Keratinocyte (primary cell): Measurements from ENCODE around the gene G3BP2.

Experiments
- CTCF ChIP-seq, 3 experiments: IDR thresholded peaks in 1 of 3; conservative IDR thresholded peaks in 1 of 3; optimal IDR thresholded peaks in 1 of 3; 2 replicates in 2 of 3; 3 replicates in 1 of 3; pipeline versions ENCODE3 to v1.5.1; 2011; ENCODE audit warnings: low read length in 3 of 3, mild to moderate bottlenecking in 3 of 3, moderate library complexity in 2 of 3, control low read depth in 1 of 3, inconsistent platforms in 1 of 3; ENCODE audit not compliant: insufficient read depth in 2 of 3; ENCODE audit errors: extremely low read depth in 1 of 3
- EZH2 ChIP-seq: IDR thresholded peaks from one replicate; pipeline ENCODE4 v1.6.1; 2012; ENCODE audit warnings: inconsistent platforms, mild to moderate bottlenecking, low read length, moderate library complexity

- TF ChIP-seq CTCF (optimal IDR thresholded peaks at IDR 0.05 in 1 of 3, IDR thresholded peaks at IDR 0.05 in 1 of 3, conservative IDR thresholded peaks at IDR 0.05 in 1 of 3; ENCODE audit: extremely low read depth in 1 of 3, insufficient read depth in 2 of 3, low read length in 3 of 3) (no peak), EZH2 (no peak)
Measured at GRCh38 chr4:75655562-75655961, 17.6 kb downstream of the G3BP2 start.
